ENCODE data around the gene COL4A1.
"Not testable (repeated sequence)": the region's sequence is repeated elsewhere in the genome, so short reads cannot be mapped to it uniquely, and the experiment has no call there.

COL4A1 gene

GRCh38 chr13:110324026-110324749 lies 17.2 kb upstream of the COL4A1 start:
- no peak for DNase-seq (ENCODE audit: low spot score)

- no peak for DNase-seq (ENCODE audit: low spot score)
Measured at GRCh38 chr13:110323172-110323891, 16.4 kb upstream of the COL4A1 start.

GRCh38 chr13:110322828-110323171 lies 15.8 kb upstream of the COL4A1 start:
- DNase-seq (ENCODE audit: low spot score): no peak

GRCh38 chr13:110322126-110322827 lies 15.3 kb upstream of the COL4A1 start:
- DNase-seq (ENCODE audit: low spot score): no peak

DNA sequence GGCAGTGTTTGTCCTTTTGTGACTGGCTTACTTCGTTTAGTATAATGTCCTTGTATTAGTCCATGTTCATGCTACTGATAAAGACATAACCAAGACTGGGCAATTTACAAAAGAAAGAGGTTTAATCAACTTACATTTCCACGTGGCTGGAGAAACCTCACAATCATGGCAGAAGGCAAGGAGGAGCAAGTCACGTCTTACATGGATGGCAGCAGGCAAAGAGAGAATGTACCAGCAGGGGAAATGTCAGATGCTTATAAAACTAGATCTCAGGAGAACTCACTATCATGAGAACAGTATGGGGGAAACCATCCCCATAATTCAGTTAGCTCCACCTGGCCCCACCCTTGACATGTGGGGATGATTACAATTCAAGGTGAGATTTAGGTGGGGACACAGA lies 14.6 kb upstream of the COL4A1 start:
- not testable (repeated sequence) for DNase-seq (ENCODE audit: low spot score)

GRCh38 chr13:110320645-110321044 lies 13.7 kb upstream of the COL4A1 start:
- DNase-seq (ENCODE audit: low spot score): no peak

DNA sequence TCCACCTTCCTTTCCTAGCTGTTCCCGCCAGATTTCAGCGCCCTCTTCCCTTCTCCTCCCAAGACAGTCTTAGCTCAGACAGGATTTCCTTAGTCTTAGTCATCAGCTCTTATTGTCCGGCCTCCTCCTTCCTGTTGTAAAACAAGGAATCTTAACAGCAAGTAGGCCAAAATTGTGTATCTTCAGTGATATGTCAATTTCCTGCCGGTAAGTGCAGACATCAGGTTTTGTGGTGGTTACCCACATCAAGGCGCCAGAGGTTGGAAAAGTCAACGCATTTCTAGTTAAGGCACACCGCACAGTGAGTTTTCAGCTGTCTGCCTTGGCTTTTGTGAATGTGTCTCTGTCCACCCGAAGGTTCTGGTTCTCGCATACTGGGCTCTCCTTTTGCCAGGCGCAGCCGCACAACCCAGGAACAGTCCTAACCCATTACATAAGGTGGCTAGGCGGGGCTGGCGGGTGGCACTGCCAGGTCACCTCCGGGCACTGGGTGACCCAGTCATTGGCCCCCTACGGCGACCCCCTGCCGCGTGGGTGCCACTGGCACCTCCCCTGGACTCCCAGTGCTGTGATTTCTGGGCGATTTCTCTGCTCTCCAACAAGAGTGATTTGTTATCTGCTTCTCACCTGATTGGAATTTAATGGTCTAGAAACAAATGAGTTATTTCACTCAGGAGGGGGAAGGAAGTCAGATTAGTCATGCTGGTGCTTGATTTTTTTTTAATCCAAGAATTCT lies 13.0 kb upstream of the COL4A1 start:
- DNase-seq (ENCODE audit: low spot score): no peak

DNA sequence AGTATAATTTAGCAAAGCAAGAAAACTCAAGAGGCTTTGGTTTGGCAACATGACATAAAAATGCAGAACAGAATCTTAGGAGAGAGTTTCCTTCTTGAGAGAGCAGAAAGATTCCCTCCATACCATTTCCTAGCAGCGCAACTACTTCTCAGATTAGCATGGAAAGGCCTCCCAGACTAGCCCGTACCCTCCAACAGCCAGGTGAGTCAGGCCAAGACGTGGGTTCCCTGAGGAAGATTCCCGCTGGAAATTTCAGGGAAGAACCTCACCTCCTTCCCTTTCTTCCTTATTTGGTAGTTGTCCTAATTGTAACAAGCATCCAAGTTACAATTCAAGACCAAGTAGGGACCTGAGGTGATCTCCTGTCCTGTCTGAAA lies 12.4 kb upstream of the COL4A1 start:
- no peak for DNase-seq (ENCODE audit: low spot score)

DNA sequence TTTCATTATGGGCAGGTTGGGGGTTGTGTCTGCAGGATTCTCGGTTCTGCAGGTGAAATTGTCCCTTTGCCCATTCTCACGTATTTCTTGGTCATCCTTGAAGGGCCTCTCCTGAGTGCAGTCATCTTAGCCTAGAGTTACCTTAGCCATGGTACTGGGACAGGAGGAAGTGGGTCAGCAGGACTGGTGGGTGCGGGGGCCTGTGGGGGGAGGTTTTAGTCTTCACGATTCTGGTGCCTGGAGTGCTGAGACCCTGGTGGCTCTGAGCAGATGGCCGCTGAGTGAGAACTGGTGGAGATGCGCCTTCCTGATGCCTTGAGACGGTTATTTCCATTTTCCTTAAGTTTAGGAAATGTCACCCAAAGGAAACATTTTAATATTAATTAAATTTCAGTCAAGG lies 12.0 kb upstream of the COL4A1 start:
- no peak for DNase-seq (ENCODE audit: low spot score)

DNA sequence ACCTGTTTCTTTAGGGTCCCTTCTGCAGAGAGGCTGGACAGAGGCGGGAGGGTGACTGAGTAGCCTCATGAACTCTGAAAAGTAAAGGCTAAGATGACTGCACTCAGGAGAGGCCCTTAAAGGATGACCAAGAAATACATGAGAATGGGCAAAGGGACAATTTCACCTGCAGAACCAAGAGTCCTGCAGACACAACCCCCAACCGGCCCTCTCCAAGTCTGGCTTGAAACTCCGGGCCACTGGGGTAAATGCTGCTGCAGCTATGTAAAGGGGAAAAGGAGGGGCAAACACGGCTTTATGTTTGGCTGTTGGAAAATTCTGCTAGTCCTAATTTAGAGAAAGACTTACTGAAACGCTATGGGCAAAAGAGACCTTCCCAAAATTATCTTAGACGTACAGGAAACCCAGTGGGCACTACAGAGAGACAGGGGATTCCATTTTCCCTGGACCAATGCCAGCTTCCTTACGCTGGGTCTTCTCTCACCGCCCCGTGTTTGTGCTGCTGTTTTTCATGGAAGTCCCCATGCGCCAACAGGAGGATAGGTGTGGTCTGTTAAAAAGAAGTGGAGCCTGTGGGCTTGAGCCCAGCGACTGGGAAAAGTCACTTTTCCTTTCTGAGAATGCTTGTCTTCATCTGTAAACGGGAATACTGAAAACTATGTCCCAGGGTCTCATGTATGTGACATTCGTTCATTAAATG lies 10.7 kb upstream of the COL4A1 start:
- DNase-seq (ENCODE audit: low spot score): no peak

- no peak for DNase-seq (ENCODE audit: low spot score)
Measured at GRCh38 chr13:110317093-110317492, 10.1 kb upstream of the COL4A1 start.

DNA sequence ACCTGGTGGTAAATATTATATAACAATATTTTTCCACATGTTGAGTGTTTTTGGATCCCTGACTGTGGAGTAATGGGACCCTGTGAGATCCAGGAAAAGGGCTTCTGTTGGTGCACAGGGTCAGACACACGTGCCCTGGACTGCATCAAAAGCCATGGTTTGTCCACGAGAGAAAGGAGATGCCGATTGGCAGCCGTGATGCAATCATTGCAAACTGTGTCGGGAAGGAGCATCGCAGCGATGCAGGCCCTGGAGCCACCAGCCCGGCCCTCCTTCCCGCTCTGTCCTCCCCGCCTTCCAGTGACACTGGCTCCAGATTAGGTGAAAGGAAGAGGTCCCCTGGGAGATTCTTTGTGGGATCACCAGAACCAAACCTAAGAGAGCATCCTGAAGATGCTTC lies 9.2 kb upstream of the COL4A1 start:
- DNase-seq (ENCODE audit: low spot score): no peak

GRCh38 chr13:110314516-110315245 lies 7.7 kb upstream of the COL4A1 start:
- no peak for DNase-seq (ENCODE audit: low spot score)

GRCh38 chr13:110313733-110314132 lies 6.8 kb upstream of the COL4A1 start:
- not testable (repeated sequence) for DNase-seq (ENCODE audit: low spot score)

GRCh38 chr13:110313261-110313660 lies 6.3 kb upstream of the COL4A1 start:
- DNase-seq (ENCODE audit: low spot score): not testable (repeated sequence)

DNA sequence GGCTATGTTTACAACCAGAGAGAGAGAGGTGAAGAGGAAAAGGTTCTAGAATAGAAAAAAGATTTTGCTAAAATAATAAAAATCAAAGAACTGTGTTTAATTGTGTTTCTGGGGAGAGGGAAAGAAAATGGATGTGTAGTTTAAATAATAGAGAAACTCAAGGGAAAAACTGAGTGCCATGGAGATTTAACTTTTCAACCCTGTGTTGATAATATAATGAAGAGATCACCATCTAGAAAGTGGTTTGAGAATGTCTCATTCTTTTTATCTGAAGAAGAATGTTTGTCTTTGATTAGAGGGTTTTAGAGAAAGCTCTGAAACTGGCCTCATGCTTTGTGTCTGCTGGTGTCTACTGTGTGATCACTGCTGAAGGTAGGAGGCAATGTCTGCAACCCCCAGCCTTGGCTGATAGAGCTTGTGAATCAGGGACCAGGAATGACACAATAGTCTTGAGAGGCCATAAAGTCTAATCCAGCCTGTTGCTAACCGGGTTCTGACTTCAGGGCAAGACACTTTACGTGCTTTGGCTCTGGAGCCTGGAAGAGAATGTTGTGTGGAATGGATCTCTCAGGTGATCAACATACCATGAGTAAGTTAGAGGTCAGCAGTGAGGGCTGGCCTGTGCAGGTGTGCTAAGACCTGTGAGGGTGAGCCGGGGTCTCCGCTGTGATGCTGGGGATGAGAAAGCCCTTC lies 5.5 kb upstream of the COL4A1 start:
- no peak for DNase-seq (ENCODE audit: low spot score)

GRCh38 chr13:110311443-110312338 lies 4.7 kb upstream of the COL4A1 start:
- no peak for DNase-seq (ENCODE audit: low spot score)

DNA sequence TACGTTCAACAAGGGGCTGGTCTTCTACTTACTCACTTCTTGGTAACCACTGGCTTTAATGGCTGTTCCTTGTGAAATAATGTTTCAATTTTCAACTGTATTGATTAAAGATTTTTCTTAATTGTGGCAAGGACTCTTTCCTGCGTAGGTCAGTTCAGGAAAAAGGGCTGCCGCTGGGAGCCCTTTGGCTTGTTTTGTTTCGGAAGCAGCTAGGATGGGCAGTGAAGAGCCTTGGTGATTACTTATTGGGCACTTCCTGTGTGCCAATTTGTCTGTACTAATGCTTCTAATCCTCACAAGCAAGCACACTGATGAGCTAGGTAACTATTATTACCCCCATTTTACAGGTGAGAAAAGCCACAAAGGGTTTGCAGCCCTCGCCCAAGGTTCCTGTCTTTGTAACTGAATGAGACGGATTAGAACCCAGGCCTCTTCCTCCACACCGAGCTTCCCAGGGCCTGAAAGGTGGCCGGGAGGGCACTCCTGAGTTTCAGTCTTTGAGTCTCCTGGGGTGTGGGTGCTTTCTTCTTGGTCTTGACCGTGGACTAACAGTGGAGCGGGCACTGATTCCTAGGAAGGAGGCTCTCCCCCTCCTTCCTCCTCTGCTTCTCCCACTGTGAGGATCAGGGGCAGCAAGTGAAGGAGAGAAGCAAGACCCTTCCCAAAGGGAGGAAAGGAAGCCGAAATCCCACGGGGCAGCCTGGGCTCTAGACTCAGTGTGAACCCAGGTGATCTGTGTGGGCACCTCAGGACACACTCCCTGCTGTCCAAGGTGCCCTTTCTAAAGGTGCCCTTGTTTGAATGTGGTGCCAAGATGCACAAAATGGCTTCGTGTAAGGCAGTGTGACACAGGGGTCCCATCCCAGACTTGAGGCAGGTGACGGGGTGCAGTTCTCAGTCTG lies 3.8 kb upstream of the COL4A1 start:
- no peak for DNase-seq (ENCODE audit: low spot score)
